Thyroid gland (tissue), 4 donors: Measurements from ENCODE around the gene WFIKKN2.

ENCODE experiments used
- POLR2A ChIP-seq, 2 donors: fragments of 450-650 bp; IDR thresholded peaks; one replicate each; pipeline ENCODE4 v1.6.1; 2017; ENCODE audit warnings: antibody characterized with exemption in 2 of 2, mild to moderate bottlenecking in 2 of 2, moderate library complexity in 1 of 2
- TF ChIP-seq, protein P1 (sequence below), 6 experiments: fragments of 200-600 bp in 3 of 6; fragments of 450-650 bp in 3 of 6; sonication (generic) in 3 of 6; IDR thresholded peaks; one replicate each; pipeline ENCODE4 v1.5.1; 2016 to 2019; ENCODE audit warnings: antibody characterized with exemption in 6 of 6, mild to moderate bottlenecking in 2 of 6, inconsistent platforms in 1 of 6, moderate library complexity in 1 of 6

DNA sequence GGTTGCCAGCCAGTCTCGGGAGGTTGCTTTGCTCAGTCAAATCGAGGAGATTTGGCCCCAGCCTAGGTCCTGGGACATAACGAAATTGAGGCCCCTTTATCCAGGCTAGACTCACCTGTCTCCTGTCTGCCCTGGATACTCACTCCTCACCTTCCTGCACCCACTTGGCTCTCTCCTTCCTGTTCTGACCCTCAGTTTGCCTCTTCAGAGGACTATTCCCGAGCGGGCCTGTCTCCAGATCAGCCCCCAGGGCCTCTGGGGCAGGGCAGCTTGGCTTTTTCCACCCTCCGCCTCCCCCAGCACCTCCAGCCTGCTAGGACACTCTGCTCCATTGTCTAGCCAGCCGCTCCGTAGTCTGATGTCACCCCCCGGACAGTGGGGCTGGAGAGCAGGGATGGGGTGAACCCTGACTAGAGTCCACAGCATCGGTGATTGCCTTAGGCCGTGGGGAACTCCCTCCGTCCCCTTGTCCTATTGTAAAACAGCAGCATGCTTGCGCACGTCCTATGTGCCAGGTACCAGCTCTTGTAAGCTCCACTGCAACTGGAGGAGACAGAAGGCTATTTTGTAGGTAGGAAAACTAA lies 8.8 kb downstream of the WFIKKN2 start:
- TF ChIP-seq, protein P1, sequence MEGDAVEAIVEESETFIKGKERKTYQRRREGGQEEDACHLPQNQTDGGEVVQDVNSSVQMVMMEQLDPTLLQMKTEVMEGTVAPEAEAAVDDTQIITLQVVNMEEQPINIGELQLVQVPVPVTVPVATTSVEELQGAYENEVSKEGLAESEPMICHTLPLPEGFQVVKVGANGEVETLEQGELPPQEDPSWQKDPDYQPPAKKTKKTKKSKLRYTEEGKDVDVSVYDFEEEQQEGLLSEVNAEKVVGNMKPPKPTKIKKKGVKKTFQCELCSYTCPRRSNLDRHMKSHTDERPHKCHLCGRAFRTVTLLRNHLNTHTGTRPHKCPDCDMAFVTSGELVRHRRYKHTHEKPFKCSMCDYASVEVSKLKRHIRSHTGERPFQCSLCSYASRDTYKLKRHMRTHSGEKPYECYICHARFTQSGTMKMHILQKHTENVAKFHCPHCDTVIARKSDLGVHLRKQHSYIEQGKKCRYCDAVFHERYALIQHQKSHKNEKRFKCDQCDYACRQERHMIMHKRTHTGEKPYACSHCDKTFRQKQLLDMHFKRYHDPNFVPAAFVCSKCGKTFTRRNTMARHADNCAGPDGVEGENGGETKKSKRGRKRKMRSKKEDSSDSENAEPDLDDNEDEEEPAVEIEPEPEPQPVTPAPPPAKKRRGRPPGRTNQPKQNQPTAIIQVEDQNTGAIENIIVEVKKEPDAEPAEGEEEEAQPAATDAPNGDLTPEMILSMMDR (IDR thresholded peaks at IDR 0.05) = no peak
- no peak for TF ChIP-seq POLR2A (IDR thresholded peaks at IDR 0.05)
